Measurements from ENCODE around the gene PPP6R3. TPM values are rescaled to one million over a fixed set of nuclear protein-coding genes. Genes with fewer than 3 reads are reported as not detected.

Gene PPP6R3
- total and polyA plus RNA-seq, 2 of the 8 experiments (the other 6 are each of a cell fraction or from before 2014, with no cell fraction given): 44.6 to 150 TPM

- H3K4me3 ChIP-seq (ENCODE audit: extremely low read depth in 1 of 4, insufficient read depth in 2 of 4, low read depth in 3 of 4, low read length in 4 of 4): no peak overlapping the region
- no peaks in the 10 kb centered on the region for H3K9me3 ChIP-seq (ENCODE audit: insufficient read depth in 2 of 2, low read depth in 1 of 2, low read length in 1 of 2)
- ChIA-PET POLR2A (ENCODE audit: partially characterized antibody) (interaction anchor here (0.6 kb wide), 1 partner anchor 39 kb away, joined by 3 read pairs; no protein-coding TSS in a partner anchor), CTCF (ENCODE audit: partially characterized antibody) (no interaction called here)
- no peak overlapping the region for H4K5ac ChIP-seq (ENCODE audit: insufficient read length, low read depth, low read length)
- H3K56ac ChIP-seq (replicated peaks; ENCODE audit: insufficient read length, low read depth, low read length): no peak overlapping the region
- no peak overlapping the region for H2BK12ac ChIP-seq (ENCODE audit: low read depth, low read length)
- H2BK120ac ChIP-seq (replicated peaks; ENCODE audit: low read depth, low read length): no peak overlapping the region
- no peak overlapping the region for H3K23ac ChIP-seq (ENCODE audit: insufficient read length)
- H3K79me2 ChIP-seq (ENCODE audit: control insufficient read depth in 1 of 2, insufficient read depth in 2 of 2, low read length in 2 of 2): no peaks in the 10 kb centered on the region
- no peak overlapping the region for H3K14ac ChIP-seq (ENCODE audit: insufficient read length)
- peaks cover under 1 to 8% (median 2%) of the 10 kb centered on the region in 4 experiments; a peak in 5 of 7 replicates for H3K4me1 ChIP-seq (replicated peaks in 1 of 4; ENCODE audit: control insufficient read depth in 3 of 4, insufficient read depth in 4 of 4, low read length in 3 of 4)
- peaks cover 0 to 3% (median 0%) of the 10 kb centered on the region in 4 experiments; a peak in 2 of 8 replicates for H3K36me3 ChIP-seq (ENCODE audit: control insufficient read depth in 2 of 4, insufficient read depth in 4 of 4, low read length in 3 of 4)
- H3K79me1 ChIP-seq (ENCODE audit: low read depth, low read length): no peaks in the 10 kb centered on the region
- H4K91ac ChIP-seq (replicated peaks; ENCODE audit: insufficient read length, low read length): no peak overlapping the region
- peak overlapping the region; percentile 81; the same call in 1 of the 2 replicates for H4K8ac ChIP-seq (ENCODE audit: extremely low read depth, insufficient read depth, low read length)
- 90% methylated on average over 11 of the region's 11 CpGs; no CpG with 5 or more reads in 1 of the 2 experiments for WGBS, 2 experiments (ENCODE audit: extremely low coverage in 1 of 2, insufficient coverage in 1 of 2, insufficient read length in 1 of 2, insufficient replicate concordance in 2 of 2, low coverage in 1 of 2, low lambda C conversion rate in 2 of 2, missing lambda C conversion rate in 1 of 2)
- H3K4me2 ChIP-seq (ENCODE audit: insufficient read depth in 1 of 2, low read depth in 2 of 2, low read length in 2 of 2): no peak overlapping the region
- H3K9ac ChIP-seq (replicated peaks in 1 of 4; ENCODE audit: extremely low read depth in 1 of 4, low read depth in 3 of 4, low read length in 3 of 4): no peak overlapping the region
- no peaks in the 10 kb centered on the region for H3K27me3 ChIP-seq (replicated peaks in 1 of 4; ENCODE audit: control insufficient read depth in 3 of 4, extremely low read depth in 1 of 4, insufficient read depth in 3 of 4, low read length in 3 of 4)
- no peak overlapping the region for H2BK20ac ChIP-seq (ENCODE audit: low read length)
- H4K20me1 ChIP-seq (replicated peaks in 1 of 2; ENCODE audit: control insufficient read depth in 1 of 2, insufficient read depth in 2 of 2, low read length in 2 of 2): peaks cover 0 to 1% of the 10 kb centered on the region in 2 experiments
- no peak overlapping the region for H3K4ac ChIP-seq (replicated peaks; ENCODE audit: insufficient read length, low read depth, low read length)
- DNase-seq (ENCODE audit: low read depth in 1 of 2, low spot score in 2 of 2) (no peak), FAIRE-seq (no peak)
- no peak overlapping the region for H2AK5ac ChIP-seq (ENCODE audit: low read depth, low read length)
- no peak overlapping the region for H2BK15ac ChIP-seq (ENCODE audit: low read length)
- H3K23me2 ChIP-seq (ENCODE audit: low read depth, low read length): no peaks in the 10 kb centered on the region
- H3K18ac ChIP-seq (ENCODE audit: extremely low read depth, low read length): no peak overlapping the region
- H2BK5ac ChIP-seq (ENCODE audit: low read depth, low read length): no peak overlapping the region
- no peak overlapping the region for H3K27ac ChIP-seq (ENCODE audit: low read depth, low read length)
- no peak overlapping the region for H2AFZ ChIP-seq (ENCODE audit: low read length)
- TF ChIP-seq KDM1A (IDR thresholded peaks at IDR 0.05; ENCODE audit: borderline replicate concordance, low read length): no peak
- TF ChIP-seq FOSL1 (IDR thresholded peaks at IDR 0.05; ENCODE audit: insufficient read depth, low read depth, low read length): no peak
These were observed 15.0 kb upstream of the PPP6R3 start for GRCh38 chr11:68445531-68446035.
